ENCODE results near the gene TTC12. TPM values are rescaled to one million over a fixed set of nuclear protein-coding genes. Genes with fewer than 3 reads are reported as not detected.
"Not testable (repeated sequence)": the region's sequence is repeated elsewhere in the genome, so short reads cannot be mapped to it uniquely, and the experiment has no call there.

Gene TTC12
- polyA plus RNA-seq, 3 donors: 3.0 to 5.2 (median 4.9) TPM

DNA sequence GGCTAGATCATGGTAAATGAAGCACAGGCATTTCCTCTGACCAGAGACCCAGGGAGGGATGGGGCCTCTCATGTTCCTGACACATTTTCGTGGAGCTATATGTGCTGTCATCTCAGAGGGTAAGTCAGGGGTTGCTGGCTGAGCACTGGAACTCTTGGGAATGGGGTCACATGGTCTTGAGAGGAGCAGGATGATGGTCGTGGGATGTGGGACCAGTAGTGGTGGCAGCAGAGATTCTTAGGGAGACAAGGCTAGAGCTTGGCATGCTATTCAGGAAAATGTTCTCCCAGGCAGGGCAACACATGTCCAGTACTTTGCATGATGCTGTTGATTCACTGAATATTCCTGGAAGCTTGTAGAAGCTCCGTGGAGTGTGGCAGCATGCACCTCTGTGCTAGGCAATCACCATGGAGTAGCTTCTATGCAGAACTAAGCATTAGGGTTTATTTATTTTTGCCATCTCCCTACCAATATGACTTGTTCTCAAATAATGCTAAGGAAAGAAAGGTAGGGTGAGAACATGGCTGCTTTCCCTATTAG is 31.4 kb upstream of the TTC12 start:
- WGBS, 3 donors: 52 to 73% (median 70%) methylated on average over 3 of the region's 3 CpGs
- no peak overlapping the region for H3K27ac ChIP-seq (ENCODE audit: low read depth, low read length)

DNA sequence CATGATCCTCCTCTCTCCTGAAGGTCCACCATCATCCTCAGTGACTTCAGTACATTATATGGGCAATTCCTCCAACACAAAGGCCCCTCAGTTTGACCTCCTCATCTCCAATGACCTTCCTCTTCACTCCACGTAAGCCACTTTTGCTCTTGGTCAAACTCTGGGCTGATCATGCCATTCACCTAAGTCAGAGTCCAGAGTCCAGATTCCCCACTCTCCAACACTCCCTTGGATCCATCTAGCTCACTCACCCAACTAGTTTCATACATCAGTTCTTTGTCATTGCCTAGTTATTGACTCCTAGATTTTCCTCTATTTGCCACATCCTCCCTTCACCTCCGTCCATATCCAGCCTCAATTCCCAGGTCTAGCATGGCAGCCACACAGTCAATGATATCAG is 30.5 kb upstream of the TTC12 start:
- WGBS, 3 donors: 83 to 94% (median 89%) methylated on average over 2 of the region's 2 CpGs
- no peak overlapping the region for H3K27ac ChIP-seq (ENCODE audit: low read depth, low read length)

DNA sequence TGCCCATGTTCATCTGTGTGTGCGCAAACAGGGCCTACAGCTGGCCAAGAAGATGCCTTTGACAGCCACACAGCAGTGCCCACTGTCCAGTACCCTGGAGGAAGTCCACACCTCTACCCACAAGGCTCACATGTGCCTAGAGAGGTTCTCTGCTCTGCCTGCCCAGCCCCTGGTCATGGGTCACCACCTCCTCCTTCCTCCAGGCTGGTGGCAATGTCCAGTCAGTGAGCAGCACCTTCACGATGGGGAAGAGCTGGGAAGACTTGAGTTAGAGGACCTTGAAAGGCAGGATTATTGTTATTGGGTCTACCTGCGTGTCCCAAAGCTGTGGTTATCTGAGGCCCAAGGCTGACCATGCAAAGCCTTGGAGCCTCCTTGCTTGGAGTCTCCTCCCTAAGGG is 28.4 kb upstream of the TTC12 start:
- 86 to 96% (median 90%) methylated on average over 3 of the region's 3 CpGs for WGBS, 3 donors
- H3K27ac ChIP-seq (ENCODE audit: low read depth, low read length): no peak overlapping the region

DNA sequence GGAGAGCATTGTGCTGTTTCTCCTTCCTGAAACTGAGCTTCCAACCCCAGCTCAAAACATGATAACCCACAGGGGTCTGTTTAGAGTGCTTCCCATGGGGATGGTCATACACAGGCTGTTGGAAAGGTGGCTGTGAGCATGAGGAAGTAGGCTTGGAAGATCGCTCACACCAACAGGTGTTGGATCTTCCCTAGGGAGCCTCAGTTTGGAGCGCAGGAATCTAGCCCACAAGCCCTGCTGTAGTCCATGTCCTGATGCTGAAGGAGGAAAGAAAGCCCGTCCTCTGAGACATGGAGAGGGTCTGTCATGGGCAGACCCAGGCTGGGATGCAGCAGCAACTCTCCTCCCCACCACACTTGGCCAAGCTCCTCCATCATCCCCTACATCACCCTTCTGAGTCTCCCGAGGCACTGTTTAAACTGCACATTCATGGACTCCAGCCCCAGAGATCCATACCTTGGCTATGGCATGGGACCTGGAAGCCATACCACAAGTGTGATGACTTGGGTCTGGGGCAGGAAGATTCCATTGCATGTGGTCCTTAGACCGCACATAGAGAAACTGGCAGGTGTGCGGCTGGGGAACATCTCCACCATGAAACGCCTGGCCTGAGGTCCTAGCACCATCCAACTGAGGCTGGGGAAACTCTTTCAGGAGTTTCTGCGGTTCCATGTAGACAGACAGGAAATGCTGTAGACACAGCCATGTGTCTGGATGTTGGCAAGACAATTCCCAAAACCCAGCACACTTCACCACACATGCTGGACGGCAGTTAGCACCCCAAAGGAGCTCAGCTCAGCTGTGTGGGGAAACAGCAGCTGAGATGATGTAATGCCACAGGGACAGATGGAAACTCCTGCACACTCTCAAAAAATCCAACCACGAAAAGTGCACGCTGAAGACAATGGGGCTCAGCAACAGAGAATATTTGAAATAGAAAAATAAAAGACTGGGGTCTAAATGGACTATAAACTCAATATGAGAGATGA is 27.6 kb upstream of the TTC12 start:
- H3K27ac ChIP-seq (ENCODE audit: low read depth, low read length): no peak overlapping the region
- whole genome bisulfite sequencing, 3 donors: 76 to 82% (median 77%) methylated on average over 11 of the region's 11 CpGs

DNA sequence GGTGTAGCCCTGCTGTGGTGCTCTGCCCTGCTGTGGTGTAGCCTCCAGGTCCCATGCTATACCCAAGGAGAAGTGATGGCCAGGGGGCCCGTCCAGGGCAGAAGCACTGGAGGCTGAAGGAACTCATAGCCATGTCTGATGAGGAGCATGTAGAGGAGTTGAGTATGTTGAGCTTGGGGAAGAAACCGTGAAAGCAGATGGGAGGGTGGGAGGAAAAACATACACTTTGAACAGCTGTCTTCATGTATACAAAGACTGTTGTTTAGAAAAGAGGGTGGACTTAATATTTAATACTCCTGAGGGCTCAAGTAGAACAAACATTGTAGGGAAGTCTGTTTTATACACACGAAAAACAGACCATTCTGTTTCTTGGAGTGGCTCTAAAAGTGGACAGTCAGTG is 26.6 kb upstream of the TTC12 start:
- WGBS, 3 donors: 51 to 77% (median 74%) methylated on average over 3 of the region's 3 CpGs
- H3K27ac ChIP-seq (ENCODE audit: low read depth, low read length): no peak overlapping the region

DNA sequence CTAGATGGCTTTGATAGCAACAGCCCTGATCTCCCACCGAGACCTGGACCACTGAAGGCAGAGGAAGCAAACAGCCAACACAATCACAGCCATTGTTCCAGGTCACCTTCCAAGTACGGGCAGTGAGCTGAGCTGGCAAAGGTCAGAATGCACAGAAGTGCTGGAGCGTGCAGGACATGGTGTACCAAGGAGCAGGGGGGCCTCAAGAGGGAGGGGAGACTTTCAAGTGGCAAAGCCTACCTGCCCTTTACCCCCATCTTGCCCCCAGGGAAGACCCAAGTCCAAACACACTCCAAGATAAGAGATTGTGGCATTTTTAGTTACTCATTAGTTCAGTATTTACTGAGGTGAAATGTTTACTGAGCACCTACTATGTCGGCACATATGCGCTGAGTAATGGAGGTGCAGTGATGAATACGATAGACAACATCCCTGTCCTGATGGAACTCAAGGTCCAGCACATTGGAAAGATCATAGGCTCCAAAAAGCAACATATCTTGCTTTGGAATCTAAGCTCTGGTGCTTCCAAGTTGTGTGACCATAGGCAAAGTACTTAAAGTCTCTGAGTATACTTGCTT is 26.0 kb upstream of the TTC12 start:
- WGBS, 3 donors: 57 to 92% (median 92%) methylated on average over 6 of the region's 6 CpGs
- no peak overlapping the region for H3K27ac ChIP-seq (ENCODE audit: low read depth, low read length)

DNA sequence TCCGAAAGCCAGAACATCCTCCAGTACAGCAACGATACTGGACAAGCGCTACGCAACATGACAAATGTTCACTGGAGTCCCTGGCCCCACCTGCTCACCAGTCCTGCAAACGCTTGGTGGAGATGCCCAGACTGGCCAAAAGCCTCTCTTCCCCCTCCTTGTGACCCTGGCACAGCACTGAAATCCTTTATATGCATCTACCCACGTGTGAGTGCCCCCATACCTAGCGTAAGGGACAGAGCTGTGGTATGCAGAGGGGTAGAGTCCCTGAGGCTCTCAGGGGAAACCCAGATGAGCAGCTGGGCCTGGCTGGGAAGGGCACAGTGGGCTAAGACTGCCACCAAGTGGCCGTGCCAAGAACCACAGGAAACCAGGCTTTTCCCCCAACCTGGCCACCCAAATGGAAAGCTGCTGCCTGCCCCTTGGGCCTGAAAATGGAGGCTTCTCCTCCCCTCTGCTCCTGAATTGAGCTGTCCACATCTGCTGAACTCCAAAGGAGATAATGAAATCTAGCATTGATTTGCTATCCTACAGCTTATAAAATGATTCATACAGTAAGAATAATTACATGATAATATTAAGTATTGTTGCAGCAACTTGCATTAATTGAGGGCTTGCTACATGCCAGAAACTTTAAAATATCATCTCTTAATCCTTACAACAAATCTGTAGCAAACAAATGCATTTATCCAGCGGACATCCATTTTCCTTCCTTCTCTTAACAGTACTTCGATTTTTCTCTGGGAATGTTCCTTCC is 24.8 kb upstream of the TTC12 start:
- H3K27ac ChIP-seq (ENCODE audit: low read depth, low read length): no peak overlapping the region
- 52 to 55% (median 53%) methylated on average over 10 of the region's 10 CpGs for WGBS, 3 donors

DNA sequence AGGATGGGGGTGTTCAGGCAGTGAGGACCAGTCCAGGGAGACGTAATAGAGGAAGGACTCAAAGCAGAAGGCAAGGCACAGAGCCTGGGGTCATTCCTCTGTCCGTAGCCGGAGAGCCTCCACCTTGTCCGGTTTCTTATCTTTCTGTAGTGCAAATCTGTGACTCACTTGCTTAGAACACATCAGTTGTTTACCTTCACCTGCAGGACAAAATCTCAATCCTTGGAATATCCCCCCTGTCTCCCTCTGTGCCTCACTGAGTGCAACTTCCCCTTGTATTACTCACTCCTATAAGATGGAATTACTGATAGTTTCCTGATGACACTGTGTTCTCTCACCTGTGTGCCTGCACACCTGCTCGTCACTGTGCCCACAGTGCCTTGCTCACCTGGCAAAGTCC is 20.4 kb upstream of the TTC12 start:
- H3K27ac ChIP-seq (ENCODE audit: low read depth, low read length): no peak overlapping the region
- WGBS, 3 donors: 58 to 83% (median 69%) methylated on average over 5 of the region's 5 CpGs

DNA sequence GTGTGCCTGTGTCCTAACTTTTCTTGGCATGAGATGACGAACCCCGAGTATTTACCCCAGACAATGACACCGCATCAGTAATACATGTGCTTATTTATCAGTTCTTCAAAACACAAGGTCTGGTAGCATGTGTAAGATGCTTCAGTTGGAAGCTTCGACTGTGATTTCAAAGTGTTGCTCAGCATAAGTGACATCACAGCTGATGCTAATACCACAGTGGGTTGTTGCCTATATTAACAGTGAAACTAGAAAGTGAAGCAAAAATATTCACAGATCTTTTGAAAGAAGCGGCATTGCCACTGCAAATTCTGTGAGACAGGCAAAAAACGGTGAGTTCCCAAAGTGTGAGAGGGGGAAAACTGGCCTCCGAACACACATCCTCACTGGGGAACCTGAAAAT is 18.4 kb upstream of the TTC12 start:
- H3K27ac ChIP-seq (ENCODE audit: low read depth, low read length): no peak overlapping the region
- WGBS, 3 donors: 74 to 83% (median 77%) methylated on average over 7 of the region's 7 CpGs

DNA sequence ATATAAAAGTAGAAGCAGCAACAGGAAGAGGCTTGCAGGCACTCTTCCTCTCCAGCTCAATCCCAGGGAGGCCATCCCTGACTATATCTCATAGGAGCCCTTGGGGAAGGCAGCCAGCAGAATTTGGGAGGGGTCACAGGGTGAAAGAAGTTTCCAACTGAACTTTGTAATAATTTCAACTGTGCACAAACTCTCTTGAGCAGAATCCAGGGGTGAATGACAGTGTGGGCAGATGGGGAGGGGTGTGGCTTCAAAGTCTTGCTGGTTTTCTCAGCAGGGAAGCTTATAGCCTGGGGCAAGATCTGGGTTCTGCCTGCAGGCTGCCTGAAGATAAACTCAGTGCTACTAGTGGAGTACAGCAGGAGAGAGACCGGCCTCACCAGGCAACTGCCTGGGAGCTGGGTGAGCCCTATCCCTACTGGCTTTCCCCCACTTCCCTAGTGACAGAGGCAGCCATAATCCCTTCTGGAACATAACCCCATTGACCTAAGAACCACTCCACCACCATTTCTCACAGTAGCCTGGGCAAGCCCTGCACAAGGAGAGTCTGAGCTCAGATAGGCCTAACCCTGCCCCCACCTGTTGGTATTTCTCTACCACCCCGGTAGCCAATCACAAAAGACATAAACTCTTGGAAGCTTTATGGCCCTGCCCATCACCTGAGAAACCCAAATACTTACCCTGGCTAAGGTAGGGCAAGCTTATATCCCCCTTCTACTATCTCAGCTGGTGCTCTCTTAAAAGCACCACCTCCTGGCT is 17.8 kb upstream of the TTC12 start:
- WGBS, 3 donors: 73 to 85% (median 80%) methylated on average over 2 of the region's 2 CpGs
- no peak overlapping the region for H3K27ac ChIP-seq (ENCODE audit: low read depth, low read length)

DNA sequence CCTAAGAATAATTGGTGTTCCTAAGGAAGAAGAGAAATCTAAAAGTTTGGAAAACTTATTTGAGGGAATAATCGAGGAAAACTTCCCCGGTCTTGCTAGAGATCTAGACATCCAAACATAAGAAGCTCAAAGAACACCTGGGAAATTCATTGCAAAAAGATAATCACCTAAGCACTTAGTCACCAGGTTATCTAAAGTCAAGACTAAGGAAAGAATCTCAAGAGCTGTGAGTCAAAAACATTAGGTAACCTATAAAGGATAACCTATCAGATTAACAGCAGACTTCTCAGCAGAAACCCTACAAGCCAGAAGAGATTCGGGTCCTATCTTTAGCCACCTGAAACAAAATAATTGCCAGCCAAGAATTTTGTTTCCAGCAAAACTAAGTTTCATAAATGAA is 15.9 kb upstream of the TTC12 start:
- WGBS, 3 donors: 83 to 92% (median 88%) methylated on average over 3 of the region's 3 CpGs
- H3K27ac ChIP-seq (ENCODE audit: low read depth, low read length): not testable (repeated sequence)

DNA sequence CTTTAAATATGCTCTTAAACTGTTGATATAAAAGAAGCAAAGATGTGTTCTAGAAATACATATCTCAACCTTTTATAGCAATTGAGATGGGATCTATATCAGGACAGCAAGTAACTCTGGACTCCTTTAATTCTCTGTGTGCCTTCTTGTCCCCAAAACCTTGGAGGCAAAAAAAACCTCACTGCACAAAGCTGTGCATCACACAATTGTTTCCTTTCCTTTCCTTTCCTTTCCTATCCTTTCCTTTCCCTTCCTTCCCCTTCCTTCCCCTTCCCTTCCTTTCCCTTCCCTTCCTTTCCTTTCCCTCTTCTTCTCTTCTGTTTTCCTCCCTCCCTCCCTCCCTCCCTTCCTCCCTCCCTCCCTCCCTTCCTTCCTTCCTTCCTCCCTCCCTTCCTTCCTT is 9.5 kb upstream of the TTC12 start:
- no peak overlapping the region for H3K27ac ChIP-seq (ENCODE audit: low read depth, low read length)

DNA sequence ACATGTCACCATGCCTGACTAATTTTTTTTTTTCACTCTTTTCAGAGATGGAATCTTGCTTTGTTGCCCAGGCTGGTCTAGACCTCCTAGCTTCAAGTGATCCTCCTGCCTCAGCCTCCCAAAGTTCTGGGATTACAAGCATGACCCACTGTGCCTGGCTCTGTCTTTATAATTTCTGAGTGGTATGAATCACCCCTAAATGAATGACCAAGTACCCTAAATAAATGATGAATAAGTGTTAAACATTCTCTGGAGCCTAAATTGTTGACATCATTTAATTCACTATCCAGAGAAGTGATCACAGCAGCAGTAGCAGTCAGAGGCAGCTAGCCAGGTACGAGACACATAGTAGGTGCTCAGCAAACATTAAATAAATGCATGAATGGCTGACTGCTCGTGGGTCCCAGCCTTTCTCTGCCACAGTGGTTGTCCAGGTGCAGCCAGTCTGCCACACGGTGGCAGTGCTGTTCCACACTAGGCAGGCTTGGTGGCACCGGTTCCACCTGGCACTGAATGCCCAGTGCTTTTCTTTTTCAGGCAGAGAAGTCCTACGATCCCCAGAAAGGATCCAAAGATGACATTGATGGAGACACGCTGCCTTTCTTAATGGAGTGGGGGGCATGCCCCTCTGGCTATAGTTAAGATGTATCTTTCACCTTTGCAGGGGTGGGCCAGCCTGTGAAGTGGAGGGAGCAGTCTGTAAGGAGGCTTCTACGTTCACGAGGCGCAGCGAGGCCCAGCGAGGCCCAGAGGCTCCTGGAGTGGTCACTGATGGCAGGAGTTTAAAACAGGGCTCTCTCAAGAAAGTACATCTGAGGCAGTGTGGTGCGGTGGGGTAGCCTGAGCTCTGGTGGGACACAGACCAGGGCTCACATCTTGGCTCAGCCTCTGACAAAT is 8.7 kb upstream of the TTC12 start:
- WGBS, 3 donors: 41 to 43% (median 41%) methylated on average over 12 of the region's 12 CpGs

DNA sequence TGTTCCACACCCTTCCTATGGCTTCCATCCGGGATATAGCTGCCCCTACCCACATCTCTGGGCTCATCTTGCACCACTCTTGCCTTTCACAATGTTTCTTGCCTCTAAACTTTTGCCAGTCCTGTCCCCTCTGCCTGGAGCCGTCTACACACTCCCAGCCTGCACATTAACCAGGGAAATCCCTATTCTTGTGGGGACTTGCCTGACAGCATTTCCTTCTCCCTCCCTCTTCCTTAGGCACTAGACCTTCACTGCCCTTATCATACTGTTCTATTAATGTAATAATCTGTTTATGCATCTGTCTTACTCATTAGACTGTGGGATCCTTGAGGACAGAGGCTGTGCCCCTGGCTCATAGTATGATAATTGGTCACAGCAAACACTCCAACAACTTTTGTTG is 5.8 kb upstream of the TTC12 start:
- WGBS, 3 donors: 48 to 66% (median 61%) methylated on average over 2 of the region's 2 CpGs
- H3K27ac ChIP-seq (ENCODE audit: low read depth, low read length): no peak overlapping the region

More for the DNA sequence above, 8.7 kb upstream of the TTC12 start:
- H3K27ac ChIP-seq (ENCODE audit: low read depth, low read length): no peak overlapping the region

DNA sequence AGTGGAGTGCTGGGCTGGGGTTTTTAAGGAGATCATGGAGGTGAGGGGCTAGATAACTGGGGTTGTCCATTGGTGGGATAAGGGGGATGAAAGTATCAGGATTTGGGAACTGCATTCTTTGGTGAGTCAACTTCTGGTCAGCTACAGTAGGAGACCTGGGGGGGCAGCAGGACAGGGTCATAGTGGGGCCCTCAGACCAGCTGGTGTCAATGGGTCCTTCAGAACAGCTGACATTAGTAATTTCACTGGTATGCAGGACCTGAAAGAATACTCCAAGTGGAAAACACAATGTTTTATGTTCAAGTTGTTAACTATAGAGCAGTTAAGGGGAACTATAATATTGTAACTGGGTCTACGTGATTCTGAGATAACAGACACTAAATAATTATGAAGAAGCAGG is 2.8 kb upstream of the TTC12 start:
- 91 to 97% (median 96%) methylated on average over 1 of the region's 1 CpG for WGBS, 3 donors
- H3K27ac ChIP-seq (ENCODE audit: low read depth, low read length): no peak overlapping the region

DNA sequence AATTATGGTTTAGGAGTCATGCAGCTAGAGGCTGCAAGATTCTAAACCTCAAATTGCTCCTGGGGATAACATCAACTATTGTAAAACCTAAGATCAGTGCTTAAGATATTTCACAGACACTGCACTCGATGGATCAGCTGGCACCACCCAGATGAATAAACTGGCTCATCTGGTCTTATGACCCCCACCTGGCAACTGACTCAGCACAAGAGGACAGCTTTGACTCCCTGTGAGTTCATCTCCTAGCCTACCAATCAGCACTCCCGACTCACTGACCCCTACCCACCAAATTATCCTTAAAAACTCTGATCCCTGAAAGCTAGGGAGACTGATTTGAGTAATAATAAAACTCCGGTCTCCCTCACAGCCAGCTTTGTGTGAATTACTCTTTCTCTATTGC is 782 bp upstream of the TTC12 start:
- no peak overlapping the region for H3K27ac ChIP-seq (ENCODE audit: low read depth, low read length)

DNA sequence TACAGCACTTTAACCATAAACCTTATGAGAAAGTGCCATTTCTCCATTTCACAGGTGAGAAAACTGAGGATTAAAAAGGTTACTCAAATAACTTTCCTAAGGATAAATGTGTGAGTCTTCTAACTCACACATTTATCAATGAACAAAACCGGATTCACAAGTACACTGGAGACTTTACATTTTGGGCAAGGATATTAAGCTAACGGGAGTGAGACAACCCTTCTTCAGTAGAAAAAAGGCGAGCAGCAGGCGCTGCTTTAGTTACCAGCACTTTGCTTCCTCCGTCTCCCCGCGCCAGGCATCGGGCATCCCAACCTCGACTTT is 356 bp upstream of the TTC12 start:
- 3 to 6% (median 3%) methylated on average over 9 of the region's 9 CpGs for WGBS, 3 donors
- H3K27ac ChIP-seq (ENCODE audit: low read depth, low read length): no peak overlapping the region

More for the DNA sequence above, 782 bp upstream of the TTC12 start:
- WGBS, 3 donors: 93 to 94% (median 94%) methylated on average over 3 of the region's 3 CpGs

All from adipose tissue (tissue), 3 donors.